Ovary (tissue), 9 donors: ENCODE data around the gene MOSPD2. TPM values are rescaled to one million over a fixed set of nuclear protein-coding genes. Genes with fewer than 3 reads are reported as not detected.

Source experiments
- DNase-seq, 5 donors: peaks; one replicate each; pipeline ENCODE4 v3.0.0-alpha.2; 2019 to 2020
- H3K27ac ChIP-seq, 2 donors: fragments of 200-600 bp; one replicate each; pipeline versions ENCODE4 v1.5.1 to v1.8.0; 2019 to 2022
- H3K27me3 ChIP-seq: fragments of 200-600 bp; one replicate; pipeline ENCODE4 v1.8.0; 2022
- H3K36me3 ChIP-seq: fragments of 200-600 bp; sonication (generic); one replicate; pipeline ENCODE4 v1.5.1; 2019
- H3K4me1 ChIP-seq: one replicate; pipeline ENCODE4 v1.8.1; 2013; ENCODE audit warnings: mild to moderate bottlenecking, moderate library complexity; ENCODE audit not compliant: insufficient read depth
- H3K4me3 ChIP-seq: fragments of 200-600 bp; sonication (generic); one replicate; pipeline ENCODE4 v1.5.1; 2017
- H3K9me3 ChIP-seq, 2 donors: fragments of 200-600 bp in 1 of 2; sonication (generic) in 1 of 2; one replicate each; pipeline versions ENCODE4 v1.5.1 to v1.8.1; 2013 to 2019; ENCODE audit warnings: mild to moderate bottlenecking in 1 of 2, moderate library complexity in 1 of 2
- CTCF ChIP-seq, 3 donors: fragments of 450-650 bp in 2 of 3; fragments of 200-600 bp in 1 of 3; IDR thresholded peaks; one replicate each; pipeline versions ENCODE4 v1.5.1 to v1.8.0; 2016 to 2022; ENCODE audit warnings: antibody characterized with exemption in 3 of 3, mild to moderate bottlenecking in 1 of 3
- EP300 ChIP-seq: sonication (generic); formaldehyde crosslinking; IDR thresholded peaks from one replicate; pipeline ENCODE4 v1.6.1; 2017; ENCODE audit warnings: antibody characterized with exemption
- POLR2A ChIP-seq: fragments of 450-650 bp; IDR thresholded peaks from one replicate; pipeline ENCODE4 v1.6.1; 2017; ENCODE audit warnings: antibody characterized with exemption, mild to moderate bottlenecking, moderate library complexity
- WGBS, 3 donors: extraction: QIAGEN DNeasy Blood & Tissue Kit in 1 of 3; methylation state at CpG; one replicate each; pipeline versions ENCODE4 v1.1.5 to v1.1.7; 2013 to 2017; 5-methylcytosine and 5-hydroxymethylcytosine counted together
- intact Hi-C, 4 donors: fragments of 100-400 bp; cut with DNase I; formaldehyde crosslinking; loops; one replicate each; pipeline versions ENCODE4 v1.11.0 to v1.15.1; 2022 to 2023
- polyA plus RNA-seq, 2 donors: library from polyadenylated mRNA; stranded (reverse); fragments of 200-250 nt in 1 of 2; fragments of 350-450 nt in 1 of 2; fragmentation: Illumina TruSeq in 1 of 2; extraction: RNeasy Lipid Tissue Mini Kit (QIAGEN cat#74804) in 1 of 2; gene quantifications; one replicate each; pipeline ENCODE4 v1.2.3, GENCODE V29; 2013 to 2014
- total RNA-seq, 7 donors: library from RNA; depleted of rRNA in 2 of 7; stranded (reverse); fragments of >200 nt in 2 of 7; fragmentation: NEBNext Ultra II Directional in 3 of 7; extraction: Animal tissue kit (Norgen Biotek cat#: 25700) in 3 of 7; gene quantifications; one replicate each; pipeline versions ENCODE4 v1.1.0 to v1.2.4, GENCODE V29; 2016 to 2023
- donor health status: DM: no; HTN: no; CAD: no; lungs with moderate emphysema.
- donor health status: DM: no; HTN: no; CAD: no.
- donor health status: Bipolar disorder and iron deficiency.
- donor health status: DM: yes; HTN: yes; CAD: no.
- donor health status: DM: no; HTN: no; CAD: no.
- donor health status: DM: yes; HTN: yes; CAD: no.

MOSPD2 gene
- total and polyA plus RNA-seq, 9 donors = 6.0 to 18.7 (median 11.2) TPM

- intact Hi-C loops = no loop called here
- no peaks in the 10 kb centered on the region for H3K4me1 ChIP-seq
- WGBS, 3 donors = 80 to 87% (median 80%) methylated on average over 3 of the region's 3 CpGs
Measured at GRCh38 chrX:14942341-14942740, 69.1 kb downstream of the MOSPD2 start.

GRCh38 chrX:14943962-14944361, 70.7 kb downstream of the MOSPD2 start:
- Histone ChIP-seq H3K27ac (no peak overlapping the region), H3K4me1 (no peaks in the 10 kb centered on the region), H3K4me3 (no peak overlapping the region), H3K36me3 (no peaks in the 10 kb centered on the region), H3K27me3 (no peaks in the 10 kb centered on the region), H3K9me3 (no peaks in the 10 kb centered on the region)
- intact Hi-C loops = no loop called here
- TF ChIP-seq EP300 = no peak
- TF ChIP-seq POLR2A = no peak
- no peak for TF ChIP-seq CTCF (IDR thresholded peaks at IDR 0.05)
- DNase-seq = no peak
- WGBS, 3 donors = 40 to 68% (median 65%) methylated on average over 2 of the region's 2 CpGs

More at GRCh38 chrX:14942341-14942740, 69.1 kb downstream of the MOSPD2 start:
- Histone ChIP-seq H3K36me3 (no peaks in the 10 kb centered on the region), H3K4me3 (no peak overlapping the region), H3K27ac (no peak overlapping the region), H3K27me3 (no peaks in the 10 kb centered on the region), H3K9me3 (no peaks in the 10 kb centered on the region)
- no peak for TF ChIP-seq POLR2A
- TF ChIP-seq EP300 = no peak
- no peak for TF ChIP-seq CTCF (IDR thresholded peaks at IDR 0.05)
- no peak for DNase-seq

GRCh38 chrX:14946606-14947155, 73.5 kb downstream of the MOSPD2 start:
- Histone ChIP-seq H3K36me3 (no peaks in the 10 kb centered on the region), H3K4me3 (no peak overlapping the region), H3K27me3 (no peaks in the 10 kb centered on the region), H3K4me1 (no peaks in the 10 kb centered on the region), H3K9me3 (no peaks in the 10 kb centered on the region), H3K27ac (no peak overlapping the region)
- 75 to 83% (median 78%) methylated on average over 5 of the region's 5 CpGs for WGBS, 3 donors
- TF ChIP-seq EP300 (no peak), CTCF (IDR thresholded peaks at IDR 0.05) (no peak), POLR2A (no peak)
- intact Hi-C loops = no loop called here
- no peak for DNase-seq

GRCh38 chrX:14948691-14949090, 75.5 kb downstream of the MOSPD2 start:
- Histone ChIP-seq H3K4me3 (no peak overlapping the region), H3K36me3 (no peaks in the 10 kb centered on the region), H3K27ac (no peak overlapping the region), H3K4me1 (no peaks in the 10 kb centered on the region), H3K9me3 (no peaks in the 10 kb centered on the region), H3K27me3 (no peaks in the 10 kb centered on the region)
- no peak for TF ChIP-seq POLR2A
- no peak for TF ChIP-seq CTCF (IDR thresholded peaks at IDR 0.05)
- no peak for TF ChIP-seq EP300
- intact Hi-C loops = no loop called here
- 42 to 67% (median 58%) methylated on average over 1 of the region's 1 CpG for WGBS, 3 donors
- no peak for DNase-seq
